PFSK-1 (cell line): ENCODE data around the gene STK10.

ENCODE experiments used
- FOXP2 ChIP-seq: optimal IDR thresholded peaks from 2 replicates; pipeline ENCODE3; 2011; ENCODE audit warnings: borderline replicate concordance, control low read depth, inconsistent platforms; ENCODE audit not compliant: insufficient read depth; ENCODE audit errors: extremely low read length, extremely low read depth
- POLR2AphosphoS5 ChIP-seq: IDR thresholded peaks from 2 replicates; pipeline ENCODE4 v1.6.1; 2012; ENCODE audit warnings: low read depth, mild to moderate bottlenecking, control low read depth, low read length, moderate library complexity
- REST ChIP-seq, 2 experiments: IDR thresholded peaks; 2 replicates each; pipeline versions ENCODE4 v1.6.1 to v1.8.0; 2011 to 2012; ENCODE audit warnings: low read depth in 2 of 2, low read length in 2 of 2, control low read depth in 1 of 2, inconsistent platforms in 1 of 2, mild to moderate bottlenecking in 1 of 2, moderate library complexity in 1 of 2; ENCODE audit not compliant: insufficient read depth in 1 of 2
- SIN3A ChIP-seq: IDR thresholded peaks from 2 replicates; pipeline ENCODE4 v1.6.1; 2012; ENCODE audit warnings: mild to moderate bottlenecking, low read length, moderate library complexity, borderline replicate concordance; ENCODE audit not compliant: insufficient read depth
- TAF1 ChIP-seq: IDR thresholded peaks from 2 replicates; pipeline ENCODE4 v1.6.1; 2012; ENCODE audit warnings: low read length, control low read depth, borderline replicate concordance; ENCODE audit not compliant: insufficient read depth

STK10 gene

DNA sequence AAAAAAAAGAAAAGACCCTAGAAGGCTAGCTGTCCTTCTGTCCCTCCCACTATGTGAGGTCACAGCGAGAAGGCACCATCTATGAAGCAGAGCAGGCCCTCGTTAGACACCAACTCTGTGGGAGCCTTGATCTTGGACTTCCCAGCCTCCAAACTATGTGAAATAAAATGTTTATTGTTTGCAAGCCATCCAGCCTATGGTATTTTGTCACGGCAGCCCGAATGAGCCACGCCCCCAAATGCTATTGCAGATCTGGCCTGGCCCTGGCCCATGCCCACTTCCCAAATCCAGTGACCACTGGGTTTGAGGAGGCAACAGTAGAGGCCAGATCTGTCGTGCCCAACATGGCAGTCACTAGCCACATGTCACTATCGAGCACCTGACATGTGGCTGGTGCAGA lies 10.8 kb downstream of the STK10 start:
- TF ChIP-seq POLR2AphosphoS5 (no peak), SIN3A (no peak), TAF1 (no peak), FOXP2 (no peak), REST (IDR thresholded peaks at IDR 0.05; ENCODE audit: insufficient read depth in 1 of 2, low read depth in 2 of 2, low read length in 2 of 2) (no peak)

DNA sequence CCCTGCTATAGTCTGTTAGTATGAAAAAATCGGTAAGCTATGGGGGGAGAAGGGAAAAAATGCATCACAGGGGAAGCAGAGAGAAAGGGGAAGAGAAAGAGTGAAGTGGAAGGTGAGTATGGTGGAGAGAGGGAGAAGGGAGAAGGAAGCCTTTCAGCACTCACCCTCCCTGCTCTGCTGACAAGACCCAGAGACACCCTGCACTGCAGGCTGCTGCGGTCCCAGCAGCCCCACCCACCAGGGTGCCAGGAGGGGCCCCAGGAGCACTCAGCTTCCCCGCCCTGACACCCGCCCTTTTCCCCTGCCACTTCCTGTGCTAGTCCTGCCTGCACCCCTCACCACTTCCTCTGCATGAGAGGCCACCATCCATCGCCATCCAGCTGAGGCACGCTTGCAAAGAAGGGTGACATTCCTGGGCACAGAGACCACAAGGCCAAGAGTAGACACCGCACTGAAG lies 12.7 kb downstream of the STK10 start:
- no peak for TF ChIP-seq TAF1
- no peak for TF ChIP-seq SIN3A
- no peak for TF ChIP-seq REST (IDR thresholded peaks at IDR 0.05; ENCODE audit: insufficient read depth in 1 of 2, low read depth in 2 of 2, low read length in 2 of 2)
- no peak for TF ChIP-seq POLR2AphosphoS5
- TF ChIP-seq FOXP2, result no peak

GRCh38 chr5:172173564-172174153 lies 14.4 kb downstream of the STK10 start:
- TF ChIP-seq POLR2AphosphoS5 (no peak), SIN3A (no peak), REST (IDR thresholded peaks at IDR 0.05; ENCODE audit: insufficient read depth in 1 of 2, low read depth in 2 of 2, low read length in 2 of 2) (no peak), FOXP2 (no peak), TAF1 (no peak)

- TF ChIP-seq TAF1, result no peak
- no peak for TF ChIP-seq FOXP2
- no peak for TF ChIP-seq REST (IDR thresholded peaks at IDR 0.05; ENCODE audit: insufficient read depth in 1 of 2, low read depth in 2 of 2, low read length in 2 of 2)
- TF ChIP-seq SIN3A, result no peak
- TF ChIP-seq POLR2AphosphoS5, result no peak
Observed at GRCh38 chr5:172172912-172173563, 15.0 kb downstream of the STK10 start.

- TF ChIP-seq SIN3A (no peak), FOXP2 (no peak), REST (IDR thresholded peaks at IDR 0.05; ENCODE audit: insufficient read depth in 1 of 2, low read depth in 2 of 2, low read length in 2 of 2) (no peak)
Observed at GRCh38 chr5:172171118-172171517, 16.9 kb downstream of the STK10 start.
